GM18909 (cell line): Measurements from ENCODE around the gene HLA-A.

Experiments used
- ATAC-seq: cut with Tn5 transposase; IDR thresholded peaks from one replicate; pipeline ENCODE4 v1.9.1; 2021; ENCODE audit warnings: mild to moderate bottlenecking; ENCODE audit not compliant: unreplicated experiment, poor library complexity

HLA-A gene

DNA sequence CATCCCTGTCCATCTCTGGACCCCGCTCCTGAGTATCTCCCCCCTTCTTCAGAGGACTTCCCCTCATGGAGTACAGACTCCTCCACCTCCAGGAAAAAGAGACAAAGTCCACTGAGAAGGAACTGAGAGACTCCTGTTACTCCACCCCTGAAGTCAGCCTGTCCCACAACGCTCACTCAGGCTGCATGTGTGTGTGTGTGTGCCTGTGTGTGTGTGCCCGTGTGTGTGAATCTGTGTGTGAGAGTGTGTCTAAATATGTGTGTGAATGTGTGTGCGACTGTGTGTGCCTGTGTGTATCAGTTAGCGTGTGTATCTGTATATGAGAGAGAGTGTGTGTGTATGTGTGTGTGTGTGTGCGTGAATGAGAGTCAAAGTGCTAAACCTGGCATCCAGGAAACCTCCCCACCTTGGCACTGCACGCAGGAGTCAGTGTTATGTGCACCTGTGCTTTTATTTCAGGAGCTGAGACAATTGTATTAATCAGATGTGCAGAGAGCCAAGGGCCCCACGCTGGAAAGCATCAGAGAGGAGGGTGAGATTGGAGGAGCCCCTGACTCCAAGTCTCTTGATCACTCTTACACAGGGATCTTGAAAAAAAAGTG, 39.0 kb downstream of the HLA-A start:
- no peak for ATAC-seq

DNA sequence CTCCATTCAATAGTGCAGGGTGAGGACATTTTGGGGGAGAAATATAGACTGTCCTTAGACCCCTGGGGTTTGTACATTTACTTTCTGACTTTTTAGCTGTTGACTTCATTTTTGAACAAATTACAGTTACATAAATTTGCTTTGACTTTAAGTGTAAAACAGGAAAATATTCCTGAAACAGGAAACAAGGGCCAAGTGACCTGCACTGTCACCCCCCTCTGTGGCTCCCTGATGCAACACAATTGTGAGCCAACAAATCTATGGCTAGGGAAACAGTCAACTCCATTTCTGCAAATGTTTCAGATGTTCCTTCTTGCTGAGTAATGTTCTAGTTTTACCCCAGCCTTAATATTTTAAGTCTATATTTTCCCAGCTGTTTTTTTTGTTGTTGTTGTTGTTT, 39.8 kb downstream of the HLA-A start:
- no peak for ATAC-seq

DNA sequence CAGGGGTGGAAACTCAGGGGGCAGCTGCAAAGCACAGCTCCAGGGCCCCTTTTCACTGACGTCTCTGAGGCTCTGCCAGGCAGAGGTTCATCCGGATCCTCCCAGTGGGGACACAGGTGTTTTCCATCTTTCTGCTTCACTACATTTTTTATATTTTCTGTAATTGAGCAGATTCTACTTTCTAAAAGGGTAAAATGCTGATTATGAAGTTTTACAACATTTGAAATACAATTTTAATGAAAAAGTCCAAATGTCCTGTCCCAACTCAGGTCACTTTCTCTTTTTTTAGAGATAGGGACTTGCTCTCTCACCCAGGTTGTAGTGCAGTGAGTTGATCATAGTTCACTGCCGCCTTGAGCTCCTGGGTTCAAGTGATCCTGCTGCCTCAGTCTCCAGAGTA, 41.9 kb downstream of the HLA-A start:
- ATAC-seq = no peak

DNA sequence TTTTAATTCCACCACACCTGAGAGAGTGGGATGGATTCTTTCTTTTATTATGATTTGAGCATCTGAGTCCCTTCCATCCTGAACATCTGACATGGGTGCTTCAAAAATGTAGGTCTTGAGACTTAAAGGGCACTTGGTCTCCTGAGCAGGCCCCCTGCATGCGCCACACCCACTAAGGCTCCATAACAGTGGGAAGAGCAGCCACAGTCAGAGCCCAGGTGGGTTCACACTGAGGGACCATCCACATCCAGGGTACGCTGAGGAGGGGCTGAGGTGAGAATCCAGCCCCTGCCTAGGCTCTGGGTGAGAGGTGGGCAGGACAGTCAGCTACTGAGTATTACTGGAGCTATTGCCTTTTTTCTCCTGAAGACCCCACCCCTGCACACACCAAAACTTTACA, 42.7 kb downstream of the HLA-A start:
- ATAC-seq = no peak

DNA sequence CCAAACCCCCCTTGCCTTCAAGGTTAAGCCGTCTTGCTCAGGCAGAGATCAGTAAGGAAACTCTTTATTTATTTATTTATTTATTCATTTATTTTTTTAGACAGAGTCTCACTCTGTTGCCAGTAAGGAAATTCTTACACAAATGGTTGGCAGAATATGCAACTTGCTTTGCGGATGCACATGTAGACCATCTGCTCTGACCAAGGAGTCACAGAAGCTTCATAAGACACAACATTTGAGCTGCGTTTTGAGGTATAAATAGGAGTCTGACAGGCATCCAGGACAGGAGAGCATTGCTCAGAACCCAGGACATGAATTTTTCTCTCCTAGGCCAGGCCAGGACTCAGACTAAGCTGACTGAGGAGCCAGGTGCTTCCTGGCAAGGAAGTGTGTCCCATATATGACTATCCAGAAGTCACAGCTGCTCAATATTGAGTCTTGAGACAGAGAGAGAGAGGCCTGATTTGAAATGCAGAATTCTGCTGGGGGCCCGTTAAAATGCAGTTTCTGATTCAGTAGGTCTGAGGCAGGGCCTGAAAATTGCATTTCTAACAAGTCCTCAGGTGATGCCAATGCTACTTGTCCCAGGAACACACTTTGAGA, 43.9 kb downstream of the HLA-A start:
- no peak for ATAC-seq

DNA sequence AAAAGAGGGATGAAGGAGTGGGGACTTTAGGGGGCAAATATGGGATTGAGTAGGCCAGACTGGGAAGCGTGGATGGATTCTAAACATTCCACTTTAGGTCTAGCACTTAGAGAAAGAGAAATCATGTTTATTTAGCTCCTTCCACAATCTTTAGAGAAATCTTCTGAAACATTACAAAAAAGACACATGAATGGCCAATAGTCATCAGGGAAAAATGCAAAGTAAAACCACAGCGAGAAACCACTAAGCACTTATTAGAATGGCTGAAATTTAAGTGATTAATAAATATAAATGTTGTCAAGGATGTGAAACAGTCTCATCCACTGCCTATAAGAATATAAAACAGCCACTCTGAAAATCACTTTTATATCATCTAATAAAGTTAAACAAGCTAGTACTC, 46.9 kb downstream of the HLA-A start:
- ATAC-seq = no peak

DNA sequence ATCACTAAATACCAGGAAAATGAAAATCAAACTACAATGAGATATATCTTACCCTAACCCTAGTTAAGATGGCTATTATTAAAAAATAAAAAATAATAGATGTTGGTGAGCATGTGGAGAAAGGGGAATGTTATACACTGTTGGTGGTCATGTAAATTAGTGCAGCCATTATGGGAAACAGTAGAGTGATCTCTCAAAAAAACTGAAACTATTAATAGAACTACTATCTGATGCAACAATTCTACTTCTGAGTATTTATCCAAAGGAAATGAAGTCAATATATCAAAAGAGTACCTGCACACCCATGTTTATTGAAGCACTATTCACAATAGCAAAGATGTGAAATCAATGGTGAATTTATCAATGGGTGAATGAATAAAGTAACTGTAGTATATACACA, 48.6 kb downstream of the HLA-A start:
- no peak for ATAC-seq

DNA sequence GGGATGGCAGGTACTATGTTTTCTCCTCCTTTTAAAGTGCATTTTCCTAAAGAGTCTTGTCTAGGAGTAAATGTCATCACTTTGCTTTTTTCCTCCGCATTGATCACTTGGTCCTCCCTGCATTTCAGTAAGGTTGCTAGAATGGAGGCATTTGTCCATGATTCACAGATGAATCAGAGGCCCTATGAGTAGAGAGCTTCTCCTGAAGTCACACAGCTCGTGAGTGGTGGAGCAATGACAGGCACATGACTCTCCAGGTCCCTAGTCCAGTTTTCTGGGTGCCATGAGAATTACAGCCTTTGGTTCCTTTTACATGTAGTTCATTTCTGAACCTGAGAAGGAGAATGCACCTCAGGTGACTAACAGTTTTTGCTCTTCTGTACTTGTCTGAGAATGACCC, 50.5 kb downstream of the HLA-A start:
- ATAC-seq = no peak

DNA sequence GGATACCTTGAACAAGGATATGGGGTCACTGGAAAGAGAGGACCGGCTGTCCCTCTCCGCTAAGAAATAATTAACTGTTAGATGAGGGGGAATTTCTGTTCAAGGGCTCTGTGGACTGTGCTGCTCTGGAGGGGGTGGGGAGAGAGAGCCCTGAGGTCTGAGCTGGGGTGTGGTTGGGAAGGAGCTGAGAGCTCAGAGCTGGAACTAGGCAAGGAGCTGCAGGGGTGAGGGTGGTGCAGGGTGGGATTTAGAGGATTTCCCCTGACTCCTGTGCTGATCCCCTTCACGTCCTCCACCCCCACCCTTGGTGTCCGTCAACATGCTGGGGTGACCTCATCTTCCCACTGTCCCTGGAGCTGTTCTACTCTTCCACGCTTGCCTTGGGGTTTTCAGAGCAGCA, 52.5 kb downstream of the HLA-A start:
- ATAC-seq = no peak

DNA sequence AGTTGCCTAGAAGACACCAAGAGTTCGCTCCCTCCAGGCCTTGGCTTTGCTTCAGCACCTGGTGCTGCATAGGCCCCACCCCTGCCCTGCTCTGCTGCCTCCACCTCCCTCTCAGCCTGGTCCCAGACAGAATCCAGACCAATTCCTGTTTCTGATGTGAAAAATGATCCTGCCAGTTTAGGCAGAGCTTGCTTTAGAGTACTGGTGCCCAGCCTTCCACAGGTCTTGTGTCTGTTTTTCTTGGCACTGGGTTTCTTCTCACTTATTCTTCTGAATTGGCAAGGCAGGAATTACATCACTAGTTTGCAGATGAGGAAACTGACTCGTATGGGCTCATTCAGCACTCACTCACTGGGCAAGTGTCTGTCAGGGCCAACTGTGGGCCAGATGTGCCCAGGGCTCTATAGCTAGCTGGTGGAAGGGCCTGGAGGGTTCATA, 53.0 kb downstream of the HLA-A start:
- no peak for ATAC-seq
